Measurements from ENCODE around the gene ANKRD40.
"Not testable (repeated sequence)": the region's sequence is repeated elsewhere in the genome, so short reads cannot be mapped to it uniquely, and the experiment has no call there.

Gene ANKRD40

GRCh38 chr17:50707289-50708049 lies at the start of gene ANKRD40:
TSS of gene ANKRD40 (minus strand) at chr17:50707914. CDS start at chr17:50707654, 260 bp downstream.
- Mint-ChIP-seq H3K4me1 (ENCODE audit: low read depth) (peaks cover 24% of the 10 kb centered on the region), H3K9me3 (no peaks in the 10 kb centered on the region), H3K27me3 (ENCODE audit: low read depth) (peaks cover 6% of the 10 kb centered on the region), H3K36me3 (ENCODE audit: low read depth) (peaks cover 11% of the 10 kb centered on the region), H3K27ac (peak within 1 kb of the TSS; percentile 96), H3K4me3 (peak within 1 kb of the TSS; percentile 96)

GRCh38 chr17:50754521-50754920 lies 46.8 kb upstream of the ANKRD40 start:
- Mint-ChIP-seq H3K27ac (no peak overlapping the region), H3K36me3 (ENCODE audit: low read depth) (peaks cover 33% of the 10 kb centered on the region), H3K4me1 (ENCODE audit: low read depth) (no peaks in the 10 kb centered on the region), H3K9me3 (no peaks in the 10 kb centered on the region), H3K27me3 (ENCODE audit: low read depth) (no peaks in the 10 kb centered on the region), H3K4me3 (no peak overlapping the region)

GRCh38 chr17:50749245-50749644 lies 41.5 kb upstream of the ANKRD40 start:
- Mint-ChIP-seq H3K36me3 (ENCODE audit: low read depth) (peaks cover 55% of the 10 kb centered on the region), H3K4me1 (ENCODE audit: low read depth) (peaks cover 5% of the 10 kb centered on the region), H3K27me3 (ENCODE audit: low read depth) (no peaks in the 10 kb centered on the region), H3K4me3 (no peak overlapping the region), H3K9me3 (no peaks in the 10 kb centered on the region), H3K27ac (no peak overlapping the region)

- H3K9me3 Mint-ChIP-seq = no peaks in the 10 kb centered on the region
- no peaks in the 10 kb centered on the region for H3K27me3 Mint-ChIP-seq (ENCODE audit: low read depth)
- no peak overlapping the region for H3K27ac Mint-ChIP-seq
- peaks cover 9% of the 10 kb centered on the region for H3K4me1 Mint-ChIP-seq (ENCODE audit: low read depth)
- no peak overlapping the region for H3K4me3 Mint-ChIP-seq
- peaks cover 64% of the 10 kb centered on the region for H3K36me3 Mint-ChIP-seq (ENCODE audit: low read depth)
Observed at GRCh38 chr17:50745631-50746030, 37.9 kb upstream of the ANKRD40 start.

GRCh38 chr17:50739098-50739497 lies 31.4 kb upstream of the ANKRD40 start:
- no peaks in the 10 kb centered on the region for H3K9me3 Mint-ChIP-seq
- no peak overlapping the region for H3K27ac Mint-ChIP-seq
- peaks cover 25% of the 10 kb centered on the region for H3K4me1 Mint-ChIP-seq (ENCODE audit: low read depth)
- H3K4me3 Mint-ChIP-seq = no peak overlapping the region
- H3K36me3 Mint-ChIP-seq (ENCODE audit: low read depth) = peaks cover 42% of the 10 kb centered on the region
- no peaks in the 10 kb centered on the region for H3K27me3 Mint-ChIP-seq (ENCODE audit: low read depth)

GRCh38 chr17:50737118-50737698 lies 29.5 kb upstream of the ANKRD40 start:
- H3K4me1 Mint-ChIP-seq (ENCODE audit: low read depth) = peaks cover 25% of the 10 kb centered on the region
- no peak overlapping the region for H3K4me3 Mint-ChIP-seq
- H3K27ac Mint-ChIP-seq = no peak overlapping the region
- no peaks in the 10 kb centered on the region for H3K27me3 Mint-ChIP-seq (ENCODE audit: low read depth)
- H3K36me3 Mint-ChIP-seq (ENCODE audit: low read depth) = peaks cover 32% of the 10 kb centered on the region
- H3K9me3 Mint-ChIP-seq = no peaks in the 10 kb centered on the region

- no peak overlapping the region for H3K27ac Mint-ChIP-seq
- no peaks in the 10 kb centered on the region for H3K9me3 Mint-ChIP-seq
- no peak overlapping the region for H3K4me3 Mint-ChIP-seq
- peaks cover 19% of the 10 kb centered on the region for H3K36me3 Mint-ChIP-seq (ENCODE audit: low read depth)
- H3K4me1 Mint-ChIP-seq (ENCODE audit: low read depth) = peaks cover 33% of the 10 kb centered on the region
- H3K27me3 Mint-ChIP-seq (ENCODE audit: low read depth) = no peaks in the 10 kb centered on the region
Observed at GRCh38 chr17:50735287-50735686, 27.6 kb upstream of the ANKRD40 start.

GRCh38 chr17:50731575-50732460 lies 24.1 kb upstream of the ANKRD40 start:
- no peak overlapping the region for H3K27ac Mint-ChIP-seq
- H3K4me3 Mint-ChIP-seq = no peak overlapping the region

GRCh38 chr17:50728881-50729765 lies 21.4 kb upstream of the ANKRD40 start:
- no peak overlapping the region for H3K27ac Mint-ChIP-seq
- no peak overlapping the region for H3K4me3 Mint-ChIP-seq

More at GRCh38 chr17:50731575-50732460, 24.1 kb upstream of the ANKRD40 start:
- Mint-ChIP-seq H3K9me3 (no peaks in the 10 kb centered on the region), H3K36me3 (ENCODE audit: low read depth) (peaks cover 9% of the 10 kb centered on the region), H3K27me3 (ENCODE audit: low read depth) (no peaks in the 10 kb centered on the region), H3K4me1 (ENCODE audit: low read depth) (peaks cover 24% of the 10 kb centered on the region)

GRCh38 chr17:50728112-50728429 lies 20.4 kb upstream of the ANKRD40 start:
- H3K36me3 Mint-ChIP-seq (ENCODE audit: low read depth) = peaks cover 7% of the 10 kb centered on the region
- H3K4me3 Mint-ChIP-seq = no peak overlapping the region
- no peak overlapping the region for H3K27ac Mint-ChIP-seq
- H3K27me3 Mint-ChIP-seq (ENCODE audit: low read depth) = no peaks in the 10 kb centered on the region
- H3K4me1 Mint-ChIP-seq (ENCODE audit: low read depth) = peaks cover 24% of the 10 kb centered on the region
- no peaks in the 10 kb centered on the region for H3K9me3 Mint-ChIP-seq

More at GRCh38 chr17:50728881-50729765, 21.4 kb upstream of the ANKRD40 start:
- Mint-ChIP-seq H3K27me3 (ENCODE audit: low read depth) (no peaks in the 10 kb centered on the region), H3K4me1 (ENCODE audit: low read depth) (peaks cover 18% of the 10 kb centered on the region), H3K36me3 (ENCODE audit: low read depth) (peaks cover 7% of the 10 kb centered on the region), H3K9me3 (no peaks in the 10 kb centered on the region)

- H3K4me1 Mint-ChIP-seq (ENCODE audit: low read depth) = peaks cover 26% of the 10 kb centered on the region
- peaks cover 16% of the 10 kb centered on the region for H3K36me3 Mint-ChIP-seq (ENCODE audit: low read depth)
- no peaks in the 10 kb centered on the region for H3K9me3 Mint-ChIP-seq
- H3K27me3 Mint-ChIP-seq (ENCODE audit: low read depth) = no peaks in the 10 kb centered on the region
- H3K27ac Mint-ChIP-seq = no peak overlapping the region
- no peak overlapping the region for H3K4me3 Mint-ChIP-seq
Observed at GRCh38 chr17:50725769-50726655, 18.3 kb upstream of the ANKRD40 start.

- H3K4me3 Mint-ChIP-seq; H3K27me3 Mint-ChIP-seq (ENCODE audit: low read depth); H3K9me3 Mint-ChIP-seq; H3K27ac Mint-ChIP-seq: not testable (repeated sequence)
- Mint-ChIP-seq H3K36me3 (ENCODE audit: low read depth) (peaks cover 19% of the 10 kb centered on the region), H3K4me1 (ENCODE audit: low read depth) (peaks cover 33% of the 10 kb centered on the region)
Observed at GRCh38 chr17:50724622-50725021, 16.9 kb upstream of the ANKRD40 start.

- Mint-ChIP-seq H3K9me3 (no peaks in the 10 kb centered on the region), H3K27me3 (ENCODE audit: low read depth) (no peaks in the 10 kb centered on the region), H3K4me3 (peak overlapping the region; percentile 21), H3K27ac (no peak overlapping the region), H3K4me1 (ENCODE audit: low read depth) (peaks cover 36% of the 10 kb centered on the region), H3K36me3 (ENCODE audit: low read depth) (peaks cover 20% of the 10 kb centered on the region)
Observed at GRCh38 chr17:50722746-50723145, 15.0 kb upstream of the ANKRD40 start.
